A549 (cell line): ENCODE measurements around the gene ADAMTS16. TPM values are rescaled to one million over a fixed set of nuclear protein-coding genes. Genes with fewer than 3 reads are reported as not detected.

ENCODE experiments used
- ATAC-seq, 2 experiments: fragments of 200-7000 bp in 1 of 2; fragments of >200 bp in 1 of 2; cut with Nextera tagmentation in 1 of 2; cut with Tn5 transposase in 1 of 2; 3 replicates each; pipeline versions ENCODE4 v1.8.0 to v1.9.1; 2018 to 2020; ENCODE audit warnings: mild to moderate bottlenecking in 1 of 2, moderate library complexity in 1 of 2
- CTCF ChIA-PET: fragments of 300-600 bp; sonication (Branson Sonifier 250); formaldehyde crosslinking; extraction: SDS; loops from one replicate; lab custom pipeline; 2021; ENCODE audit warnings: antibody characterized with exemption, inconsistent platforms; lab: Yijun Ruan, JAX
- POLR2A ChIA-PET: fragments of 350-600 bp; formaldehyde crosslinking; extraction: SDS; loops from one replicate; lab custom pipeline; 2021; ENCODE audit warnings: antibody characterized with exemption, inconsistent platforms; lab: Yijun Ruan, JAX
- DNase-seq, 2 experiments: peaks; one replicate each; pipeline versions ENCODE4 v3.0.0 to v3.0.0-alpha.2; 2011 to 2016; ENCODE audit warnings: low read depth in 1 of 2, low spot score in 1 of 2
- FAIRE-seq: peaks from 2 replicates; lab custom pipeline; 2011; peaks lifted over from hg19 to GRCh38; lab: Jason Lieb, UNC
- H3K27ac ChIP-seq, 2 experiments: fragments of >200 bp; sonication (Bioruptor Twin); formaldehyde crosslinking; 3 replicates each; pipeline ENCODE4 v1.5.1; 2016 to 2017
- H3K4me1 ChIP-seq: fragments of >200 bp; sonication (Bioruptor Twin); formaldehyde crosslinking; 3 replicates; pipeline ENCODE4 v1.6.1; 2016
- H3K4me2 ChIP-seq: fragments of >200 bp; sonication (Bioruptor Twin); formaldehyde crosslinking; 3 replicates; pipeline ENCODE4 v1.6.1; 2016
- H3K4me3 ChIP-seq: fragments of >200 bp; sonication (Bioruptor Twin); formaldehyde crosslinking; 3 replicates; pipeline ENCODE4 v1.5.1; 2016
- H3K9me3 ChIP-seq: fragments of >200 bp; sonication (Bioruptor Twin); formaldehyde crosslinking; 3 replicates; pipeline ENCODE4 v1.6.1; 2016
- CBX8 ChIP-seq: fragments of 200-600 bp; sonication (generic); IDR thresholded peaks from 2 replicates; pipeline ENCODE4 v1.6.1; 2016
- EHMT2 ChIP-seq: fragments of 200-600 bp; sonication (generic); IDR thresholded peaks from 2 replicates; pipeline ENCODE4 v1.6.1; 2016; ENCODE audit warnings: antibody characterized with exemption, low read depth, mild to moderate bottlenecking, moderate library complexity
- ESRRA ChIP-seq: fragments of 150-350 bp; IDR thresholded peaks from 2 replicates; pipeline ENCODE4 v1.6.1; 2014; ENCODE audit warnings: mild to moderate bottlenecking, low read length, borderline replicate concordance
- FOSB ChIP-seq: fragments of 250-450 bp; sonication (Bioruptor Pico); IDR thresholded peaks from 2 replicates; pipeline ENCODE4 v1.5.0; 2020; ENCODE audit warnings: mild to moderate bottlenecking, moderate library complexity
- FOSL2 ChIP-seq, 2 experiments: fragments of 450-650 bp in 1 of 2; fragments of >200 bp in 1 of 2; sonication (Bioruptor Twin) in 1 of 2; formaldehyde crosslinking; IDR thresholded peaks; 2 replicates each; pipeline versions ENCODE4 v1.5.0 to v1.6.1; 2016 to 2020; ENCODE audit warnings: mild to moderate bottlenecking in 1 of 2, moderate library complexity in 1 of 2
- GATA3 ChIP-seq: IDR thresholded peaks from 2 replicates; pipeline ENCODE4 v1.6.1; 2012; ENCODE audit warnings: borderline replicate concordance
- HOXB13 ChIP-seq: fragments of 250-450 bp; sonication (Bioruptor Pico); IDR thresholded peaks from 2 replicates; pipeline ENCODE4 v1.5.0; 2020; ENCODE audit warnings: low read depth, mild to moderate bottlenecking, moderate library complexity
- JUN ChIP-seq, 2 experiments: fragments of >200 bp; sonication (Bioruptor Twin); formaldehyde crosslinking; IDR thresholded peaks; 2 replicates in 1 of 2; 3 replicates in 1 of 2; pipeline ENCODE4 v1.6.1; 2016 to 2017
- JUNB ChIP-seq: fragments of >200 bp; sonication (Bioruptor Twin); formaldehyde crosslinking; IDR thresholded peaks from 2 replicates; pipeline ENCODE4 v1.6.1; 2016
- MAFK ChIP-seq: fragments of 450-650 bp; IDR thresholded peaks from 2 replicates; pipeline ENCODE4 v1.6.1; 2014; ENCODE audit not compliant: partially characterized antibody
- MYC ChIP-seq: IDR thresholded peaks from 2 replicates; pipeline ENCODE4 v1.6.1; 2012; ENCODE audit warnings: mild to moderate bottlenecking, inconsistent platforms, low read length, improper control_type of control experiment, borderline replicate concordance
- NFE2L2 ChIP-seq: fragments of 150-350 bp; conservative IDR thresholded peaks from 2 replicates; pipeline ENCODE4 v1.6.1; 2014; ENCODE audit warnings: low read length
- RCOR1 ChIP-seq: fragments of 150-350 bp; IDR thresholded peaks from 2 replicates; pipeline ENCODE4 v1.6.1; 2014; ENCODE audit warnings: antibody characterized with exemption, low read length, low read depth
- RNF2 ChIP-seq: fragments of 200-600 bp; sonication (generic); IDR thresholded peaks from 2 replicates; pipeline ENCODE4 v1.6.1; 2016; ENCODE audit warnings: low read depth, mild to moderate bottlenecking, antibody characterized with exemption, moderate library complexity, borderline replicate concordance
- ZC3H11A ChIP-seq: fragments of 450-650 bp; IDR thresholded peaks from 2 replicates; pipeline ENCODE4 v1.6.1; 2014; ENCODE audit warnings: antibody characterized with exemption, mild to moderate bottlenecking
- WGBS: methylation state at CpG from one replicate; pipeline ENCODE4 v1.1.6; 2017; ENCODE audit errors: missing lambda C conversion rate; 5-methylcytosine and 5-hydroxymethylcytosine counted together
- polyA plus RNA-seq, 4 experiments: library from polyadenylated mRNA; depleted of rRNA in 3 of 4; stranded (reverse); fragments of >200 nt; fragmentation: RNase III in 1 of 4; extraction: RNeasy Plus Mini Kit Qiagen cat#74134 plus additional on column Dnase treatment in 1 of 4; gene quantifications; 2 replicates in 3 of 4; 3 replicates in 1 of 4; pipeline ENCODE4 v1.2.3, GENCODE V29; 2011 to 2017
- TF ChIP-seq, protein P1 (sequence below): IDR thresholded peaks from 2 replicates; pipeline ENCODE4 v1.6.1; 2012
- TF ChIP-seq, protein P2 (sequence below): fragments of >200 bp; sonication (Bioruptor Twin); formaldehyde crosslinking; IDR thresholded peaks from 3 replicates; pipeline ENCODE4 v1.6.1; 2016
- TF ChIP-seq, protein P3 (sequence below): fragments of 250-450 bp; sonication (Bioruptor Pico); IDR thresholded peaks from 2 replicates; pipeline ENCODE4 v1.5.0; 2021; ENCODE audit warnings: mild to moderate bottlenecking, moderate library complexity, borderline replicate concordance
- TF ChIP-seq, protein P4 (sequence below): IDR thresholded peaks from 2 replicates; pipeline ENCODE4 v1.6.1; 2012

The ADAMTS16 gene
- polyA plus RNA-seq, 2 of the 4 experiments (the other 2 are of a cell fraction), result 0.71 to 1.0 TPM

DNA sequence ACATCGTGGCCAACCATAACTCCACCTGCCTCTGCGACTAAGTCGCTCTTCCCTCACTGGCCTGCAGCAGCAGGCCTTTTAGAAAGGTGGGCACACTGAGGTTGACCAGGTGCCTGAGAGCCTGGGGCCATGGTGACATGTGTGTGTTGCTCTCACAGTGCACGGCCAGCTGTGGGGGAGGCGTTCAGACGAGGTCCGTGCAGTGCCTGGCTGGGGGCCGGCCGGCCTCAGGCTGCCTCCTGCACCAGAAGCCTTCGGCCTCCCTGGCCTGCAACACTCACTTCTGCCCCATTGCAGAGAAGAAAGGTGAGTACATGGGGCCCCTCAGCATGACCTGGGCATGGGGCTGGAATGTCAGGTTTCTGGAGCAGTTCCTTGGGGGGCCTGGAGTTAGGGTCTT lies 177.8 kb downstream of the ADAMTS16 start:
- H3K4me2 ChIP-seq, result no peak overlapping the region
- ChIA-PET POLR2A (interaction anchor here (0.5 kb wide), 1 partner anchor 86 kb away, joined by 3 read pairs; no protein-coding TSS in a partner anchor), CTCF (no interaction called here)
- FAIRE-seq, result no peak
- no peak for ATAC-seq
- no peak overlapping the region for H3K4me3 ChIP-seq
- H3K4me1 ChIP-seq, result no peaks in the 10 kb centered on the region
- TF ChIP-seq JUN (IDR thresholded peaks at IDR 0.05) (no peak), RNF2 (no peak), MYC (no peak), JUNB (no peak), RCOR1 (no peak), GATA3 (no peak), ZC3H11A (no peak), CBX8 (no peak), FOSL2 (IDR thresholded peaks at IDR 0.05) (no peak), FOSL2 (CRISPR knock-in tag; IDR thresholded peaks at IDR 0.05) (no peak), FOSB (CRISPR knock-in tag) (no peak), ESRRA (no peak), EHMT2 (no peak)
- TF ChIP-seq, protein P1, sequence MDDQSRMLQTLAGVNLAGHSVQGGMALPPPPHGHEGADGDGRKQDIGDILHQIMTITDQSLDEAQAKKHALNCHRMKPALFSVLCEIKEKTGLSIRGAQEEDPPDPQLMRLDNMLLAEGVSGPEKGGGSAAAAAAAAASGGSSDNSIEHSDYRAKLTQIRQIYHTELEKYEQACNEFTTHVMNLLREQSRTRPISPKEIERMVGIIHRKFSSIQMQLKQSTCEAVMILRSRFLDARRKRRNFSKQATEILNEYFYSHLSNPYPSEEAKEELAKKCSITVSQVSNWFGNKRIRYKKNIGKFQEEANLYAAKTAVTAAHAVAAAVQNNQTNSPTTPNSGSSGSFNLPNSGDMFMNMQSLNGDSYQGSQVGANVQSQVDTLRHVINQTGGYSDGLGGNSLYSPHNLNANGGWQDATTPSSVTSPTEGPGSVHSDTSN, result no peak
- TF ChIP-seq, protein P2, sequence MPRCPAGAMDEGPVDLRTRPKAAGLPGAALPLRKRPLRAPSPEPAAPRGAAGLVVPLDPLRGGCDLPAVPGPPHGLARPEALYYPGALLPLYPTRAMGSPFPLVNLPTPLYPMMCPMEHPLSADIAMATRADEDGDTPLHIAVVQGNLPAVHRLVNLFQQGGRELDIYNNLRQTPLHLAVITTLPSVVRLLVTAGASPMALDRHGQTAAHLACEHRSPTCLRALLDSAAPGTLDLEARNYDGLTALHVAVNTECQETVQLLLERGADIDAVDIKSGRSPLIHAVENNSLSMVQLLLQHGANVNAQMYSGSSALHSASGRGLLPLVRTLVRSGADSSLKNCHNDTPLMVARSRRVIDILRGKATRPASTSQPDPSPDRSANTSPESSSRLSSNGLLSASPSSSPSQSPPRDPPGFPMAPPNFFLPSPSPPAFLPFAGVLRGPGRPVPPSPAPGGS, result no peak
- TF ChIP-seq, protein P3, sequence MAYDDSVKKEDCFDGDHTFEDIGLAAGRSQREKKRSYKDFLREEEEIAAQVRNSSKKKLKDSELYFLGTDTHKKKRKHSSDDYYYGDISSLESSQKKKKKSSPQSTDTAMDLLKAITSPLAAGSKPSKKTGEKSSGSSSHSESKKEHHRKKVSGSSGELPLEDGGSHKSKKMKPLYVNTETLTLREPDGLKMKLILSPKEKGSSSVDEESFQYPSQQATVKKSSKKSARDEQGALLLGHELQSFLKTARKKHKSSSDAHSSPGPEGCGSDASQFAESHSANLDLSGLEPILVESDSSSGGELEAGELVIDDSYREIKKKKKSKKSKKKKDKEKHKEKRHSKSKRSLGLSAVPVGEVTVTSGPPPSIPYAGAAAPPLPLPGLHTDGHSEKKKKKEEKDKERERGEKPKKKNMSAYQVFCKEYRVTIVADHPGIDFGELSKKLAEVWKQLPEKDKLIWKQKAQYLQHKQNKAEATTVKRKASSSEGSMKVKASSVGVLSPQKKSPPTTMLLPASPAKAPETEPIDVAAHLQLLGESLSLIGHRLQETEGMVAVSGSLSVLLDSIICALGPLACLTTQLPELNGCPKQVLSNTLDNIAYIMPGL (CRISPR knock-in tag), result no peak
- no peaks in the 10 kb centered on the region for H3K9me3 ChIP-seq
- no peak for DNase-seq
- no peak overlapping the region for H3K27ac ChIP-seq
- 86% methylated on average over 8 of the region's 10 CpGs for WGBS

DNA sequence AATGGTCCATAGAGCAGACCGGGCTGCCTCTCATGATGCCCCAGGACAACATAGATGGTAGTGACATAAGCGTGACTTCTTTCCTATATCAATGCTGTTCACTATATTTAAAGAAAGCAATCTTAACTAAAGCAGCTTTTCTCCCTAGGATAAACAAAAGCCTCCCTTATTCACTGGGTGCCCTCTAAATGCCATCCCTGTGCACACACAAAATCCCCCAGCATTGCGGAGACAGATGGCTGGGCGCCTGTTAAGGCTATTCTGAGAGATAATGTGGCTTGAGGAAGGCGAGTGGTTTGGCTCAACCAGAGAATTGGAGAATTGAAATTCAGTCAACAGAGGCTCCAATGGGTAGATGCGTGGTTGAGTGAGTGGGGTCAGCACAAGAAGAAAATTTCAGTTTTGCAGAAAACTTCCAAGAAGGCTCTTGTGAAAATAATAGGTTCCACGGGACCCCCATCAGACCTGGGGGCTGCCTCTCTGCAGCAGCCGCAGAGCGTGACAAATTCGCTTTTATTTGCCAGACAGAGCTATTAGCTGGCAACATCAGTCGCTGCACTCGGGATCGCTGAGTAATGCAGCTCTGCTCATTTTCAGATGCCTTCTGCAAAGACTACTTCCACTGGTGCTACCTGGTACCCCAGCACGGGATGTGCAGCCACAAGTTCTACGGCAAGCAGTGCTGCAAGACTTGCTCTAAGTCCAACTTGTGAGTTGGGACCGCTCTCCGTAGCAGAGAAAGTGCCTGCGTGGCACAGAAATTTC lies 178.5 kb downstream of the ADAMTS16 start:
- H3K4me2 ChIP-seq, result no peak overlapping the region
- FAIRE-seq, result no peak

More for the DNA sequence above, 178.5 kb downstream of the ADAMTS16 start:
- ATAC-seq (no peak), DNase-seq (no peak)
- ChIA-PET POLR2A (no interaction called here), CTCF (no interaction called here)
- WGBS, result 73% methylated on average over 18 of the region's 18 CpGs
- Histone ChIP-seq H3K9me3 (no peaks in the 10 kb centered on the region), H3K4me1 (no peaks in the 10 kb centered on the region), H3K4me3 (no peak overlapping the region), H3K27ac (no peak overlapping the region)
- TF ChIP-seq HOXB13 (CRISPR knock-in tag), result no peak
- no peak for TF ChIP-seq FOSB (CRISPR knock-in tag)
- TF ChIP-seq, protein P4, sequence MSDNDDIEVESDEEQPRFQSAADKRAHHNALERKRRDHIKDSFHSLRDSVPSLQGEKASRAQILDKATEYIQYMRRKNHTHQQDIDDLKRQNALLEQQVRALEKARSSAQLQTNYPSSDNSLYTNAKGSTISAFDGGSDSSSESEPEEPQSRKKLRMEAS, result no peak
- no peak for TF ChIP-seq FOSL2 (IDR thresholded peaks at IDR 0.05)
- TF ChIP-seq FOSL2 (CRISPR knock-in tag; IDR thresholded peaks at IDR 0.05), result no peak
- TF ChIP-seq JUNB, result no peak
- no peak for TF ChIP-seq NFE2L2
- no peak for TF ChIP-seq JUN (IDR thresholded peaks at IDR 0.05)
- TF ChIP-seq ESRRA, result no peak
- no peak for TF ChIP-seq MAFK
